Stomach (tissue), 9 donors: ENCODE measurements around the gene VILL. TPM values are rescaled to one million over a fixed set of nuclear protein-coding genes. Genes with fewer than 3 reads are reported as not detected.

ENCODE experiments used
- DNase-seq, 2 donors: peaks; one replicate each; pipeline versions ENCODE4 v3.0.0 to v3.0.0-alpha.2; 2013 to 2019
- H3K27ac ChIP-seq, 5 donors: fragments of 200-600 bp in 4 of 5; sonication (generic) in 4 of 5; one replicate each; pipeline ENCODE4 v1.5.1; 2013 to 2019; ENCODE audit warnings: mild to moderate bottlenecking in 1 of 5, moderate library complexity in 1 of 5
- H3K27me3 ChIP-seq, 3 donors: fragments of 200-600 bp; sonication (generic); one replicate each; pipeline ENCODE4 v1.5.1; 2017 to 2019; ENCODE audit warnings: mixed run types in 1 of 3
- H3K36me3 ChIP-seq, 4 donors: fragments of 200-600 bp; sonication (generic); 1 replicate in 3 of 4; 2 replicates in 1 of 4; pipeline ENCODE4 v1.5.1; 2016 to 2019
- H3K4me1 ChIP-seq, 4 donors: fragments of 200-600 bp; sonication (generic); one replicate each; pipeline ENCODE4 v1.5.1; 2016 to 2019
- H3K4me3 ChIP-seq, 4 donors: fragments of 200-600 bp; sonication (generic) in 3 of 4; one replicate each; pipeline ENCODE4 v1.5.1; 2016 to 2019; ENCODE audit warnings: mild to moderate bottlenecking in 1 of 4
- H3K9me3 ChIP-seq, 4 donors: fragments of 200-600 bp; sonication (generic); one replicate each; pipeline ENCODE4 v1.5.1; 2016 to 2019
- CTCF ChIP-seq, 7 experiments: fragments of 450-650 bp in 4 of 7; fragments of 200-600 bp in 3 of 7; sonication (generic) in 3 of 7; IDR thresholded peaks; one replicate each; pipeline ENCODE4 v1.5.1; 2016 to 2019; ENCODE audit warnings: antibody characterized with exemption in 7 of 7, control low read depth in 2 of 7, mild to moderate bottlenecking in 1 of 7
- EP300 ChIP-seq: sonication (generic); formaldehyde crosslinking; IDR thresholded peaks from one replicate; pipeline ENCODE4 v1.6.1; 2017; ENCODE audit warnings: antibody characterized with exemption
- POLR2A ChIP-seq, 4 donors: fragments of 450-650 bp; IDR thresholded peaks; one replicate each; pipeline ENCODE4 v1.6.1; 2016; ENCODE audit warnings: antibody characterized with exemption in 4 of 4, control low read depth in 2 of 4, mild to moderate bottlenecking in 1 of 4, moderate library complexity in 1 of 4
- POLR2AphosphoS5 ChIP-seq, 3 donors: sonication (generic); formaldehyde crosslinking; IDR thresholded peaks; one replicate each; pipeline ENCODE4 v1.6.1; 2016; ENCODE audit warnings: antibody characterized with exemption in 3 of 3
- WGBS, 5 donors: extraction: QIAGEN DNeasy Blood & Tissue Kit in 3 of 5; methylation state at CpG; one replicate each; pipeline versions ENCODE4 v1.1.5 to v1.1.7; 2013 to 2018; 5-methylcytosine and 5-hydroxymethylcytosine counted together
- intact Hi-C: fragments of 100-400 bp; cut with DNase I; formaldehyde crosslinking; loops from one replicate; pipeline ENCODE4 v1.15.1; 2023; ENCODE audit warnings: low total_unique reads
- polyA plus RNA-seq, 3 donors: library from polyadenylated mRNA; stranded (reverse); fragments of 200-250 nt; gene quantifications; one replicate each; pipeline ENCODE4 v1.2.3, GENCODE V29; 2013
- total RNA-seq, 5 donors: library from RNA; depleted of rRNA; stranded (reverse); fragments of >200 nt; gene quantifications; one replicate each; pipeline versions ENCODE4 v1.1.0 to v1.2.3, GENCODE V29; 2014 to 2016
- donor health status: healthy with polysubstance abuse.
- donor health status: Bipolar disorder and iron deficiency.
- donor health status: healthy.

Gene VILL
- total and polyA plus RNA-seq, 8 donors, result 24.1 to 202 (median 84.2) TPM

- Histone ChIP-seq H3K27ac (no peak overlapping the region), H3K27me3 (no peaks in the 10 kb centered on the region), H3K9me3 (no peaks in the 10 kb centered on the region), H3K4me1 (peaks cover 6 to 20% (median 16%) of the 10 kb centered on the region in 4 donors), H3K4me3 (no peak overlapping the region), H3K36me3 (no peaks in the 10 kb centered on the region)
- TF ChIP-seq POLR2A (IDR thresholded peaks at IDR 0.05) (no peak), EP300 (no peak), CTCF (IDR thresholded peaks at IDR 0.05) (no peak), POLR2AphosphoS5 (IDR thresholded peaks at IDR 0.05) (no peak)
- 78 to 95% (median 80%) methylated on average over 3 of the region's 3 CpGs for WGBS, 5 donors
- intact Hi-C loops, result loop anchor here (10.0 kb wide), 1 partner anchor 108 kb away; no protein-coding TSS in a partner anchor
- DNase-seq, result no peak
Observed at GRCh38 chr3:38036906-38037305, 46.3 kb downstream of the VILL start.

DNA sequence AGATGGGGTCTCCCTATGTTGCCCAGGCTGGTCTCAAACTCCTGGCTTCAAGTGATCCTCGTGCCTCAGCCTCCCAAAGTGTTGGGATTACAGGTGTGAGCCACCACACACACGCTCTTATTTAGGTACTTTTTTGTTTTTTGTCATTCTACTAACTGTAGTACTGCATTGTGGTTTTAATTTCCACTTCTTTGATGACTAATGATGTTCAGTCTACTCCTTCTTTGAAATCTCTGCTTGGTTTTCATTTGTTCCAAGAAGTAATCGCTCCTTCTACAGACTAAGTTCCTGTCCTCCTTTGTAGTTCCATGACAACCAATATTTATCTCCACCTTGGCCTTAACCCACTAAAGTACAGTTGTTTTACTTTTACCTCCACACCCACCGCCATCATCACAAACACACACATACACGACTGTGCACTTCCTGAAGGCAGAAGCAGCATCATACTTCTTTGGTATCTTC lies 47.9 kb downstream of the VILL start:
- TF ChIP-seq POLR2A (IDR thresholded peaks at IDR 0.05) (no peak), CTCF (IDR thresholded peaks at IDR 0.05) (no peak), POLR2AphosphoS5 (IDR thresholded peaks at IDR 0.05) (no peak), EP300 (no peak)
- intact Hi-C loops, result loop anchor here (10.0 kb wide), 1 partner anchor 106 kb away; no protein-coding TSS in a partner anchor
- peak overlapping the region in 2 of 5 donors; percentile 31 to 44 for H3K27ac ChIP-seq
- H3K9me3 ChIP-seq, result no peaks in the 10 kb centered on the region
- H3K27me3 ChIP-seq, result no peaks in the 10 kb centered on the region
- no peaks in the 10 kb centered on the region for H3K36me3 ChIP-seq
- 71 to 83% (median 77%) methylated on average over 5 of the region's 5 CpGs for WGBS, 5 donors
- DNase-seq, result peak in 1 of 2 donors; percentile 26
- H3K4me1 ChIP-seq, result peaks cover 6 to 18% (median 16%) of the 10 kb centered on the region in 4 donors
- H3K4me3 ChIP-seq, result no peak overlapping the region

- H3K36me3 ChIP-seq, result no peaks in the 10 kb centered on the region
- peak within 1 kb of the TSS; percentile 44 to 62 (median 54) for H3K4me3 ChIP-seq
- intact Hi-C loops, result loop anchor here (10.0 kb wide), 1 partner anchor 106 kb away; no protein-coding TSS in a partner anchor
- WGBS, 5 donors, result 1 to 2% (median 2%) methylated on average over 47 to 67 of the region's 67 CpGs
- no peaks in the 10 kb centered on the region for H3K9me3 ChIP-seq
- DNase-seq, result peak; percentile 77 to 92
- H3K27ac ChIP-seq, result peak within 1 kb of the TSS in 4 of 5 donors; percentile 20 to 44 (median 34)
- H3K4me1 ChIP-seq, result peaks cover 6 to 18% (median 16%) of the 10 kb centered on the region in 4 donors
- no peak for TF ChIP-seq CTCF (IDR thresholded peaks at IDR 0.05)
- TF ChIP-seq POLR2AphosphoS5 (IDR thresholded peaks at IDR 0.05), result no peak
- TF ChIP-seq EP300, result no peak
- no peak for TF ChIP-seq POLR2A (IDR thresholded peaks at IDR 0.05)
- H3K27me3 ChIP-seq, result no peaks in the 10 kb centered on the region
Observed at GRCh38 chr3:38039101-38039898, 48.7 kb downstream of the VILL start, which contains the start of gene DLEC1. DLEC1 (plus strand) TSS chr3:38039208; CDS start chr3:38039226, 18 bp downstream.

- DNase-seq, result peak; percentile 71 to 83
- Histone ChIP-seq H3K27ac (peak overlapping the region in 2 of 5 donors; percentile 20 to 44), H3K4me3 (peak overlapping the region; percentile 44 to 62 (median 54)), H3K4me1 (peaks cover 6 to 18% (median 16%) of the 10 kb centered on the region in 4 donors), H3K27me3 (no peaks in the 10 kb centered on the region), H3K9me3 (no peaks in the 10 kb centered on the region), H3K36me3 (no peaks in the 10 kb centered on the region)
- 11 to 23% (median 12%) methylated on average over 11 of the region's 11 CpGs for WGBS, 5 donors
- peak in 3 of 7 experiments; percentile 16 to 48 (median 21) for TF ChIP-seq CTCF (IDR thresholded peaks at IDR 0.05)
- no peak for TF ChIP-seq POLR2A (IDR thresholded peaks at IDR 0.05)
- peak in 1 of 3 donors; percentile 3 for TF ChIP-seq POLR2AphosphoS5 (IDR thresholded peaks at IDR 0.05)
- intact Hi-C loops, result loop anchor here (10.0 kb wide), 1 partner anchor 105 kb away; no protein-coding TSS in a partner anchor
Observed at GRCh38 chr3:38039899-38040261, 49.3 kb downstream of the VILL start.
